Measurements from ENCODE around the gene KLHL17.
"Not testable (repeated sequence)": the region's sequence is repeated elsewhere in the genome, so short reads cannot be mapped to it uniquely, and the experiment has no call there.

Gene KLHL17

DNA sequence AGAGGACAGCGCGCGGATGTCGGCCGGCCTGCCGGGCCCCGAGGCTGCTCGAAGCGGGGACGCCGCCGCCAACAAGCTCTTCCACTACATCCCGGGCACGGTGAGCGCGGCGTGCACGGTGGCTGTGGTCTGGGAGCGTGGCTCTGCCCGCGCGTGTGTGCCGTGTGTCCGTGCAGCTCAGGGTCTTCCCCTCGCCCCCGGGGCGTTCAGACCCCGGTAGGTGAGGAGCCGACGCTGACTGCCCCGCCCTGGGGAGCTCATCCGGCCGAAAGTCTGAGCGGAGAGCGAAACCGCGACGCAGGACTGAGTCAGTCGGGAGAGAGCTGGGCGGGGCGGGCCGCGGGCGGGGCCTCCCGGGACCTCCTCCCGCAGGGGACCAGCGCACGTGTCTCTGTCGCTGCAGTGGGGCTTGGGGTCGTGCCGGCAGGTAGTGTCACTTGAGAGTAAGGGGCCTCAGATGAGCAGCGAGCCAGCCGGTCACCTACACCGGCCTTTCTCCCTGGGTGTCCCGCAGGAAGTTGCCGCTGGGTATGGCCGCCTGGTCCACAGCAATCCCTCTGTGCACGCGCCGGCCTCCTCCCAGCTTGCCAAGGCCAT is 6.4 kb downstream of the KLHL17 start:
- DNase-seq (ENCODE audit: low read depth in 1 of 2, low spot score in 1 of 2) = peak; percentile 64 to 71

DNA sequence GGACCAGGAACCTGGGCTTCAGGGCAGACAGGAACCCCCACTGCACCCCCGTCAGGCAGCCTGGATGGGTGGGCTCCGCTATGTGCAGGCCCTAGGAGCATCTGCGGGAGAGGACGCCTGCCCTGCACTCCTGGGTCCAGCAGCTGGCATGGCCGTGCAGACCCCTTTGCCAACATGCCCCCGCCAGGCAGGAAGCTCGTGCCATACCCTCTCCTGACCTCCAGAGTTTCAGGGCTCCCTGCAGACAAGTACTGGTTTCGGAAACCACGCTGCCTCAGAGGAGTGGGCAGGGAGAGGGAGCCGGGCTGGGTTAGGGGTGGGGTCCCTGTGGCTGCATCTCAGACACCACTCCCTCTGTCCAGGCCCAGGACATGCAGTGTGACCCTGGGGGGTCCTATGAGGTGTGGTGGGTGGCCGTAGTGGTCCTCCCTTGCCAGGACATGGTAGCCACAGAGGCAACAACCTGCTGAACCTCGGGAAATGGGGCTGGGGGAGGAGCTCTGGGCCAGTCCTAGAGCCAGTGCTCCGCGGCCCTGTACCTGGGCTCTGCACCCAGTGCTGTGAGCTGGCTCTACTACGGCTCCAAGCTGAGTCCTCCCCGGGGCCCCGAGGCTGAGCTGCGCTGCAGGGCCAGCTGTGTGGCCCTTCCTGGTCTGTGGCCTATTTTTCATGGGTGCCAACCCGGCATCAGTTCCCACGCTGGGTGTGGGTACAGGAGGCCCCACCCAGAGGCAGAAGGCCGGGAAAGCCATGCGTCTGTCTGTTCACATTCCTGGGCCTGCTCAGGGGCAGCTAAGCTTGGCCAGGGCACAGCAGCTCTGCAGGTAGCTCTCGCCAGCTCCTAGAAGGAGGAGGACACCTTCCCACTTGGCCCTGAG is 7.3 kb downstream of the KLHL17 start:
- no peak for DNase-seq (ENCODE audit: low read depth in 1 of 2, low spot score in 1 of 2)

DNA sequence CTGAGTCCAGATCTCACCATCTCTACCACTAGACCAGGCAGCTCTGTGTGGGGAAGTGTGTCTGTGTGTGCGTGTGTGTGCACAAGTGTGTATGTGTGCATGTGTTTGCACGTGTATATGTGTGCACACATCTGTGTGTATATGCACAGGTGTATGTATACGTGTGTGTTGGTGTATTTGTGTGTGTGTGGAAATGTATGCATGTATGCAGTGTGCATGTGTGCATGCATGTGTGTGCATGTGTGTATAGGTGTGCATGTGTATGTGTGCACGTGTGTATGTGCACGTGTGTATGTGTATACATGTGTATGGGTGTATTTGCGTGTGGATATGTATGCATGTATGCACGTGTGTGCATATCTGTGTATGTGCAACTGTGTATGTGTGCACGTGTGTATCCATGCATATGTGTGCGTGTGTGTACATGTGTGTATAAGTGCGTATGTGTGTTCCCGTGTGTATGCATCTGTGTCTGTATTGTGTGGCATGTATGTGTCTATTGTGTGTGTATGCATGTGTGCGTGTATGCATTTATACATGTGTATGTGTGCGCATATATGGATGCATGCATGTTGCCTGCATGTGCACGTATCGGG is 9.0 kb downstream of the KLHL17 start:
- DNase-seq (ENCODE audit: low read depth in 1 of 2, low spot score in 1 of 2) = no peak

DNA sequence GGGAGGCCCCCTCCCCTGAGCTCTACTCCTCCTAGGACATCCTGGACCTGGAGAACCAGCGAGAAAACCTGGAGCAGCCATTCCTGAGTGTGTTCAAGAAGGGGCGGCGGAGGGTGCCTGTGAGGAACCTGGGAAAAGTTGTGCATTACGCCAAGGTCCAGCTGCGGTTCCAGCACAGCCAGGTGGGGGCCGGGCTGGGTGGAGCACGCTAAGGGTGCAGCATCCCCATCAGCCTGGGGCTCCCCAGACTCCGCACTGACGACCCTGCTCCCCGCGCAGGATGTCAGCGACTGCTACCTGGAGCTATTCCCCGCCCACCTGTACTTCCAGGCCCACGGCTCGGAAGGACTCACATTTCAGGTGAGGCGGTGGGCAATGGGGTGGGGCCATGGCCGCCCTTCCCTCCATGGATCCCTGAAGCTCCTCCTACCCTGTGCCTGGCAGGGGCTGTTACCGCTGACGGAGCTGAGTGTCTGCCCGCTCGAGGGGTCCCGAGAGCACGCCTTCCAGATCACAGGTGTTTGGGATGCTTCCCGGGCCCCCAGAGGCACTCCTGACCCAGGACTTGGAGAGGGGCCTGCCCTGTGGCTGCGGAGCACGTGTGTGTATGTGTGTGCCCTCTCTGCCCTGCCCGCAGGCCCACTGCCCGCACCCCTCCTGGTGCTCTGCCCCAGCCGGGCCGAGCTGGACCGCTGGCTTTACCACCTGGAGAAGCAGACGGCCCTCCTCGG is 10.0 kb downstream of the KLHL17 start:
- no peak for DNase-seq (ENCODE audit: low read depth in 1 of 2, low spot score in 1 of 2)

DNA sequence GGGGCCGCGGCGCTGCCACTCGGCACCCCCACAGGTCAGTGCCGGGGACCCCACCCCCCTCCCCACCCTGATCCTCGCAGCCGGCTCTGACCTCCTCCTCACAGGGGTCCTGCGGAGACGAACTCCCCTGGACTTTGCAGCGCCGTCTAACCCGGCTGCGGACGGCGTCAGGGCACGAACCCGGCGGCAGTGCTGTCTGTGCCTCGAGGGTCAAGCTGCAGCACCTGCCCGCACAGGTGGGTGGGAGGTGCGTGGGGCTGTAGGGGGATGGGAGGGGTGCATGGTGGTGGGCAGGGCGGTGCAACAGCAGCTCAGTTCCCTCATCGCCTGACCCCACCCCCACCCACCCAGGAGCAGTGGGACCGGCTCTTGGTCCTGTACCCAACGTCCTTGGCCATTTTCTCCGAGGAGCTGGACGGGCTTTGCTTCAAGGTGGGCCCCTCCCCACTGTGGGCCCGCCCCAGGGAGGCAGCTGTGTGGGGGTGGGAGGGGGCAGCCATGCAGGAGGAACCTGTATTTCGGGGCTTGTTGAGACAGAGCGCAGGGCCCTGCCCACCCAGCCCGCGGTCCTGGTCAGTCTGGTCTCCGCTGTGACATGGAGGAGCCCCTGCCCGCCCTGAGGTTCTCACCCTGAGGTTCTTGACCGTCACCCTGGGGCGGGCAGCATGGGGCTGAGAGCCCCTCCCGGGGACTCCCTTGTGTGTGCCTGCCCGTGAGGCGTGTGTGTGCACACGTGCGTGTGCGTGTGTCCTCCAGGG is 10.8 kb downstream of the KLHL17 start:
- DNase-seq (ENCODE audit: low read depth in 1 of 2, low spot score in 1 of 2) = no peak

DNA sequence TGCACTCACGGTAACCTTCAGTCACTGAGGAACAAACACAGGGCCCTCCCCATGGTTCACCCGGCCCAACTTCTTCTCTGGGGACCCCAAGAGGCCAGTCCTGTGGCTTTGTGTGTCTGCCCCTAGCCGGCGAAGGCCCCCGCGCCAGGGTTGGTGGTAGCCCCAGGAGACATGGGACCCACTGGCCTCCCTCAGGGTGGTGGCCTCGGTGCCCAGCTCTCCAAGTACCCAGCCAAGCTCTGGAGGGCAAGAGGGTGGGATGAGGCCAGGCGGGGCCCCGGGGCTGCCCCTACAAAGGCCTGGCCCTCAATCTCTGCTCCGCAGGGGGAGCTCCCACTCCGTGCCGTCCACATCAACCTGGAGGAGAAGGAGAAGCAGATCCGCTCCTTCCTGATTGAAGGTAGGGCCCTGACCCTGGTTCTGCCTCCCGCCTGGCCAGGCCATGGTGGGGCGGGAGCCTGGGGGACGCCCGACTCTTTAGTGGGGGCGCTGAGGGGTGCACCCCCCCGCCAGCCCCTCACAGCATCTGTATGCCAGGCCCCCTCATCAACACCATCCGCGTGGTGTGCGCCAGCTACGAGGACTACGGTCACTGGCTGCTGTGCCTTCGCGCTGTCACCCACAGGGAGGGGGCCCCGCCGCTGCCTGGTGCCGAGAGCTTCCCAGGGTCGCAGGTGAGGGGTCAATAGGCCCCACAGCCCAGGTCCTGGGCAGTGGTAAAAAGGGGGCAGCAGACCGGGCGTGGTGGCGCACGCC is 11.5 kb downstream of the KLHL17 start:
- no peak for DNase-seq (ENCODE audit: low read depth in 1 of 2, low spot score in 1 of 2)

DNA sequence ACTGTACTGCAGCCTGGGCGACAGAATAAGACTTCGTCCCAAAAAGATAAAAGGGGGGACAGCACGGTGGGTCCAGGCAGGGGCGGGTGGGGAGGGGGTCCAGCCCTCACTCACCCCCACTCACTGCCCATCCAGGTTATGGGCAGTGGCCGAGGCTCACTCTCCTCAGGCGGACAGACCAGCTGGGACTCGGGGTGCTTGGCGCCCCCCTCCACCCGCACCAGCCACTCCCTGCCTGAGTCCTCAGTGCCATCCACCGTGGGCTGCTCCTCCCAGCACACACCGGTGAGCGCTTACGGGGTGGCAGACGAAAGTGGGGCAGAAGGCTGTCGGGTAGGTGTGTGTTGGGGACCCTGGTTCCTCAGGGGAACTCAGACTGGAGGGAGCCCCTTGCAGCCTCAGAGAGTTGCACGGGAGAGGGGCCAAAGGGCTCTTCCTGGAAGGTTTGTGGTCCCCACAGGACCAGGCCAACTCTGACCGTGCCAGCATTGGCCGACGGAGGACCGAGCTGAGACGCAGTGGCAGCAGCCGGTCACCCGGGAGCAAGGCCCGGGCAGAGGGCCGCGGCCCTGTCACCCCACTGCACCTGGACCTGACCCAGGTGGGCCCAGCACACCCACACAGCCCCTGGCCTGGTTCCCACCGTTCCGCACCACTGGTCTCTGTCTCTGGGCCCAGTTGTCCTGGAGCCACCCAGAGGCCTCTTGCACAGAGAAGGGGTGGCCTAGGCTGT is 12.5 kb downstream of the KLHL17 start:
- DNase-seq (ENCODE audit: low read depth in 1 of 2, low spot score in 1 of 2) = no peak

DNA sequence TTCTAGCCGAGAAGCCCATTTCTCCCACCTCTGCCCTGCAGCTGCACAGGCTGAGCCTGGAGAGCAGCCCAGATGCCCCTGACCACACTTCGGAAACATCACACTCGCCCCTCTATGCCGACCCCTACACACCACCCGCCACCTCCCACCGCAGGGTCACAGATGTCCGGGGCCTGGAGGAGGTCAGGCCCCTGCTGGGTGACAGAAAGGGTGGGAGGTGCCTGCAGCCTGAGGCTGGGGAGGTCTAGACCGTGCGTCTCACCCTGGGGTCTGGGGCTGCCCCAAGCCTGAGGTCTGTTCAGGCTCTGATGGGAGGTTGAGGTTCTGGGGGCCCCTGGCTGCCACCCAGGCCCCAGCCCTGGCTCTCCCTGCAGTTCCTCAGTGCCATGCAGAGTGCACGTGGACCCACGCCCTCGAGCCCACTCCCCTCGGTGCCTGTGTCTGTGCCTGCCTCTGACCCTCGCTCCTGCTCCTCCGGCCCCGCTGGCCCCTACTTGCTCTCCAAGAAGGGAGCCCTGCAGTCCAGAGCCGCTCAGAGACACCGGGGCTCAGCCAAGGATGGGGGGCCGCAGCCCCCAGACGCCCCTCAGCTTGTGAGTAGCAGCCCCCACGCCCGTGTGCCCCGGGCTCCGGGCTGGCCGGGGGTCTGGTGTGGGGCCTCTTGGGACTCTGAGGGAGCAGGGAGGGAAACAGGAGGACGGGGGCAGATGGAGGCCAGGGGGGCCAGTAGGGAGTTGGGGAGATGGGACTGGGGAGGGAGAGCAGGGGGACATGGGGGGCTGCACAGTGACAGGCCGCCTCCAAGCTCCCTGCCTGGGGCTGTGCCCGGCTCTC is 13.3 kb downstream of the KLHL17 start:
- no peak for DNase-seq (ENCODE audit: low read depth in 1 of 2, low spot score in 1 of 2)

DNA sequence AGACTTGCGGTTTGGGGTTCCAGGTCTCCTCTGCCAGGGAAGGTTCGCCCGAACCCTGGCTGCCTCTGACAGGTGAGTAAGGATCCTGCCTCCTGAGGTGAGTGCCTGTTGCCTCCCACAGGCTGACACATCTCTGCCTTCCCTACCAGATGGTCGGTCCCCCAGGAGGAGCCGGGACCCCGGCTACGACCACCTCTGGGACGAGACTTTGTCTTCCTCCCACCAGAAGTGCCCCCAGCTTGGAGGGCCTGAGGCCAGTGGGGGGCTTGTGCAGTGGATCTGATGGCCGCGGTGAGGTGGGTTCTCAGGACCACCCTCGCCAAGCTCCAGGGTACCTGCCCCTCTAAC is 13.9 kb downstream of the KLHL17 start:
- no peak for DNase-seq (ENCODE audit: low read depth in 1 of 2, low spot score in 1 of 2)

DNA sequence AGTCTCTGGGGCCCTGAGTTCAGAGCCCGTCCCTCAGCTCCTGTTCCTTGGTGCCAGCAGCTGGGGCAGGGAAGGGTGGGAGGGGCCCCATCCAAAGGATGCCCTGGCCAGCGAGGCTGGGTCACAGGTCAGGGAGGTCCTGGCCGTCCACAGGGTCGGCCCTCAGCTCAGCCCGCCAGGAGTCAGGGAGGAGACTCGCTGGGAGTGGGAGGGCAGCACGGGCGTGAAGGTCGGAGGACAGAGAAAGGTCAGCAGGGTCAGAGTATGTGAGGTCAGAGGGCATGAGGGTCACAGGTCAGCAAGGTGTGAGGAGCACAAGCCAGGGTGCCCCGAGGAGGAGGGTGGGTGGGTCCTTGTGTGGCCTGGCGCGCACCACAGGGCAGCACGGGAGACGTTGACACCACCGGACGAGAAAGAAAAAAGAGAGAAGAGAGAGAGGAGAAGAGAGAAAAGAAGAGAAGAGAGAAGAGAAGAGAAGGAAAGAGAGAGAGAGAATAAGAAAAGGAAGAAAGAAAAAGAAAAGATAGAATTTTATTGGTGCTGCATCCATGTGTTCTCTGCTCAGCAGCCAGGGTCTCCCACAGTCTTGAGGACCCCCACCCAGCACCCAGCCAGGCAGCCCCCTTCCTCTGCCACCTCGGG is 14.4 kb downstream of the KLHL17 start:
- DNase-seq (ENCODE audit: low read depth in 1 of 2, low spot score in 1 of 2) = no peak

DNA sequence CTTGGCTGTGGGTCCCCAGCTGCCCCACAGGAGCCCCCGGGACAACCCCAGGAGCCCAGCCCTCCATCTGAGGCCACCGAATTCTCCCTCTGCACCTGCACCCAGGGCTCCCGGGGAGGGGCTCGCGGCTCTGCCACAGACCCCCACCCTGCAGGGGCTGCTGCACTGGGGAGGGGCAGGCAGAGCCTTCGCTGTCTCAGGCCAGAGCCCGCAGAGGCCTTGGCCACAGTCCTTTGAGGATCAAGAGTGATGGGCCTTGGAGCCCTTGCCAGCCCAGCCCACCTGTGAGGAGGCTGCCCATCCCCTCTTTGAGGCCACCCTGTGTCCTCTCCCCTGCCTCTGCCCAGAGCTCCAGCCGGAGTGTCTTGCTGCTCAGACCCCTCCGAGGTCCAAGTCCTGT is 15.0 kb downstream of the KLHL17 start:
- no peak for DNase-seq (ENCODE audit: low read depth in 1 of 2, low spot score in 1 of 2)

DNA sequence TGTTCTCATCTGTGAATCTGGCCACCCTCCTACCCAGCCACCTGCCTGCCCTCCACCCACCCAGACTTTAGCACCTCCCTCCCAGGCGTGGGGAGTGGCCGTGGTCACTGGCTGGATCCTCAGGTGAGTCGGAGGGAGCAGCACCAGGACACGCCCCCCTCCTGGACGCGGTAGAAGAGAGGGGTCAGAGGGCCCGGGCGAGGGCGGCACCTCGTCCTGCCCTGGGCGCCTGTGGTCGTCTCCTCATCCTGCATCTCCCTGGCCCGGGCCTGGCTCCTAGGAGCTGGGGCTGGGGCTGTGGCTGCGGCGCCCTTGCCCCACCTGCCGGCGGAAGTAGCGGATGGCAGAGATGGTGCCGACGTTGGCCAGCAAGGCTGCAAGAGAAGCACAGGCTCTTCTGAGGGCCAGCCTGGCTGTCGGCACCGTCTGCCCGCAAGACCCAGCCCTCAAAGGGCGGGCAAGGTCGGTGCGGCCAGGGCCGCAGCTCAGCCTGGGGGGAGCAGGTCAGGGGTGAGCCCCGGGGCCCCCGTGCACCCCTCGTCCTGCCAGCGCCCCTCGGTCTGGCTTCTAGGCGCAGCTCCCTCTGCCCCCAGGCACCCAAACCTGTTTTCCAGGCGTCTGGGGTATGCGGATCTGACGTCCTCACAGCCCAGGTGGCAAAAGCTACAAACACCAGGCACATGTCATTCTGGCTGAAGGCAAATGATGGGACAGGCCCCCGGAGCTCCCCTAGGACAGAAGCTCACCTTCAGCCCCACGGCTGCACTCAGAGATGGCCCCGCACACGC is 15.7 kb downstream of the KLHL17 start:
- peak; percentile 30 to 44 for DNase-seq (ENCODE audit: low read depth in 1 of 2, low spot score in 1 of 2)

DNA sequence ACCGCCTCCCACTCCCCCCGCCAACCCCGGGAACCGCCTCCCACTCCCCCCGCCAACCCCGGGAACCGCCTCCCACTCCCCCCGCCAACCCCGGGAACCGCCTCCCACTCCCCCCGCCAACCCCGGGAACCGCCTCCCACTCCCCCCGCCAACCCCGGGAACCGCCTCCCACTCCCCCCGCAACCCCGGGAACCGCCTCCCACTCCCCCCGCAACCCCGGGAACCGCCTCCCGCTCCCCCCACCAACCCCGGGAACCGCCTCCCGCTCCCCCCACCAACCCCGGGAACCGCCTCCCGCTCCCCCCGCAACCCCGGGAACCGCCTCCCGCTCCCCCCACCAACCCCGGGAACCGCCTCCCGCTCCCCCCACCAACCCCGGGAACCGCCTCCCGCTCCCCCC is 16.4 kb downstream of the KLHL17 start:
- DNase-seq (ENCODE audit: low read depth in 1 of 2, low spot score in 1 of 2) = not testable (repeated sequence)

DNA sequence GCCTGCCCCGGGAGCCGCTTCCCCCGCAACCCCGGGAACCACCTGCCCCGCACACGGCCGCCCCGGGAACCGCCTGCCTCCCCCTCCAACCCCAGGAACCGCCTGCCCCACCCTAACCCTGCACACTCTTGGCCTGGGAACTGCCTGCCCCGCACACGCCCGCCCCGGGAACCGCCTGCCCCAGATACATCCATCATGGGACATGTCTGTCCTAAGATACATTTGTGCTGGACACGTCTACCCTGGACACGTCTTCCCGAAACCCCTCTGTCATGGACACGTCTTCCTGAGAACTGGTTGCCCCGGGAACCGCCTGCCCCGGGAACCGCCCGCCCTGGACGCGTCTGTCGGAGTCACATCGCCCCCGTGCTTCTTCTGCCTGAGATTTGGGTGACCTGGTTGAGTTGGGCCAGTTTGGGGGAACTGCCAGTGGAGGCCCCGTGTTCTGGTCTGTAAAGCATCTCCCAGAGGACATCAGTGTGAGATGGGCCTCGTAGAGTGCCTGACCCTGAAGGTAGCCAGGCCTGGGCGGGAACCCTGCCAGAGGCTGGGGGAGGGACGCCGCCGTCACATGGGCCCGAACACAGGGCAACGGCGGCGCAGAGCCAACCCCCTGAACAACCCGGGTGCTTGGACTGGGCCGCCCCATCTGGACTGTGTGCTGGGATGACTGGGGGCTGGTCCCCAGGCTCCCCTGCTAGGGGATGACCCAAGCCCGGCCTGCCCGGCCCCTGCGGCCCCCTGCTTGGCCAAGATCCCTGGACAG is 17.9 kb downstream of the KLHL17 start:
- DNase-seq (ENCODE audit: low read depth in 1 of 2, low spot score in 1 of 2) = no peak

DNA sequence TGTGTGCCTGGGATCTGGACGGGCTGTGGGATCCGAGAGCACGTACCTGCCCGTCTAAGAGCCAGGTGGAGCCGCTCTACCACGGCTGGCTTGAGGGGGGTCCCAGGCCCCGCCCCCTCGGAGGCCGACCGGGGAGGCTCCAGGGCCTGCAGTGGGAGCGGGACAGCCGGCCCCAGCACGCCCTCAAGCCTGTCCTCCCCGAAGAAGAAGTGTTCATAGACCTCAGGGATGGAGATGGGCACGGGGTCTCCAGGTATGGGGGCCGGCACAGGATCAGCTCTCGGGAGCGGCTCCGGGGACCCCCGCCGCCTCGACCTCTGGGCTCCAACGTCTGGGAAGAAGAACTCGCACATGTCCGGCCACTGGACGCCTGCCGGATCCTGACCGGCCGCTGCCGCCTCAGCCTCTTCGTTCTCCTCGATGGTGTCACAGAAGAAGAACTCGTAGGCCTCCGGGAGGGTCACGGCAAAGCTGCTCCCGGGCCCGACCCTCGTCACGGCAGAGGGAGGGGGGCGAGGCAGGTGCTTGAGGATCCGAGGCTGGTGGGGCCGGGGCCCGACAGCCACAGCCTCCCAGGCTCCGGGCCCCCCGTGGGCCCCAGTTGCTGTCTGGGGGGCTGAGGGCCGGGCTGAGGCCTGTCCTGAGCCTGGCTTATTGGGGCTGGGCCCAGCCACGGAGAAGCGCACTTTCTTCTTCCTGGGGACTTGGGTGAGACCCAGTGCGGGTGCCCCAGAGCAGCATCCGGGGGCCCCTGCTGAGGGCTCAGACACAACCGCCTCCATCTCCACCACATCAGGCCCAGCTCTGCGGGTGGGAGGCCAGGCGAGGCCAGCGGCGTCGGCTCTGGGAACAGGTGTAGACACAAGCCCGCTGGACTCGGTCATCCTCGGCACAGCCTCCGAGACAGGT is 18.7 kb downstream of the KLHL17 start:
- no peak for DNase-seq (ENCODE audit: low read depth in 1 of 2, low spot score in 1 of 2)

DNA sequence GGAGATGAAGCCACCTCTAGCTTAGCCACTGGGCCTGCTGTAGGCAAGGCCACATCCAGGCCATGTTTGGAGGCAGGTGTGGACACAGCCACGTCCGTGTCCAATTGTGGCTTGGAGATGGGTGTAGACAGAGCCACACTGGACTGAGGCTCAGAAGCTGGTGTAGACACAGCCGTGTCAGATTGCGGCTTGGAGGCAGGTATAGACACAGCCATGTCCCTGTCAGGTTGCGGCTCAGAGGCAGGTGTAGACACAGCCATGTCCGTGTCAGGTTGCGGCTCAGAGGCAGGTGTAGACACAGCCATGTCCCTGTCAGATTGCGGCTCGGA is 19.3 kb downstream of the KLHL17 start:
- no peak for DNase-seq (ENCODE audit: low read depth in 1 of 2, low spot score in 1 of 2)
